ENCODE measurements around the gene APH1A.
"Not testable (repeated sequence)": the region's sequence is repeated elsewhere in the genome, so short reads cannot be mapped to it uniquely, and the experiment has no call there.

- TF ChIP-seq ZBTB33 (CRISPR knock-in tag; IDR thresholded peaks at IDR 0.05); MXI1 (IDR thresholded peaks at IDR 0.05; ENCODE audit: low read depth, low read length); RERE (CRISPR knock-in tag; IDR thresholded peaks at IDR 0.05; ENCODE audit: borderline replicate concordance); YY1 (IDR thresholded peaks at IDR 0.05; ENCODE audit: borderline replicate concordance in 1 of 3, control insufficient read depth in 1 of 3, extremely low read depth in 1 of 3, insufficient read depth in 3 of 3, insufficient read length in 1 of 3, insufficient replicate concordance in 2 of 3, low read depth in 1 of 3, low read length in 2 of 3); MYC (IDR thresholded peaks at IDR 0.05; ENCODE audit: low read depth, low read length); MYC (CRISPR knock-in tag; IDR thresholded peaks at IDR 0.05; ENCODE audit: borderline replicate concordance, low read depth); CTCF (IDR thresholded peaks at IDR 0.05 in 2 of 3, conservative IDR thresholded peaks at IDR 0.05 in 1 of 3; ENCODE audit: insufficient read depth in 2 of 3, low read depth in 1 of 3, low read length in 3 of 3); SMC3 (conservative IDR thresholded peaks at IDR 0.05; ENCODE audit: insufficient read depth, low read depth, low read length); ARID4B (CRISPR knock-in tag; IDR thresholded peaks at IDR 0.05); BACH1 (tag; IDR thresholded peaks at IDR 0.05); NFIX (CRISPR knock-in tag; IDR thresholded peaks at IDR 0.05; ENCODE audit: low read depth); EP300 (IDR thresholded peaks at IDR 0.05; ENCODE audit: low read length); JUNB (CRISPR knock-in tag; conservative IDR thresholded peaks at IDR 0.05): not testable (repeated sequence)
- 0 out of 2 replicates have a peak, but pooled peaks have one; percentile 55 for TF ChIP-seq POLR2A (conservative IDR thresholded peaks at IDR 0.05)
- TF ChIP-seq, protein P1, sequence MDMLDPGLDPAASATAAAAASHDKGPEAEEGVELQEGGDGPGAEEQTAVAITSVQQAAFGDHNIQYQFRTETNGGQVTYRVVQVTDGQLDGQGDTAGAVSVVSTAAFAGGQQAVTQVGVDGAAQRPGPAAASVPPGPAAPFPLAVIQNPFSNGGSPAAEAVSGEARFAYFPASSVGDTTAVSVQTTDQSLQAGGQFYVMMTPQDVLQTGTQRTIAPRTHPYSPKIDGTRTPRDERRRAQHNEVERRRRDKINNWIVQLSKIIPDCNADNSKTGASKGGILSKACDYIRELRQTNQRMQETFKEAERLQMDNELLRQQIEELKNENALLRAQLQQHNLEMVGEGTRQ (CRISPR knock-in tag; IDR thresholded peaks at IDR 0.05) = not testable (repeated sequence)
Observed at GRCh38 chr1:150308585-150308984, 39.8 kb upstream of the APH1A start.

Data from K562 (cell line).